ENCODE results near the gene KLHDC8A. TPM values are rescaled to one million over a fixed set of nuclear protein-coding genes. Genes with fewer than 3 reads are reported as not detected.

KLHDC8A gene
- total RNA-seq, 1 donor from 2014 or later: not detected

DNA sequence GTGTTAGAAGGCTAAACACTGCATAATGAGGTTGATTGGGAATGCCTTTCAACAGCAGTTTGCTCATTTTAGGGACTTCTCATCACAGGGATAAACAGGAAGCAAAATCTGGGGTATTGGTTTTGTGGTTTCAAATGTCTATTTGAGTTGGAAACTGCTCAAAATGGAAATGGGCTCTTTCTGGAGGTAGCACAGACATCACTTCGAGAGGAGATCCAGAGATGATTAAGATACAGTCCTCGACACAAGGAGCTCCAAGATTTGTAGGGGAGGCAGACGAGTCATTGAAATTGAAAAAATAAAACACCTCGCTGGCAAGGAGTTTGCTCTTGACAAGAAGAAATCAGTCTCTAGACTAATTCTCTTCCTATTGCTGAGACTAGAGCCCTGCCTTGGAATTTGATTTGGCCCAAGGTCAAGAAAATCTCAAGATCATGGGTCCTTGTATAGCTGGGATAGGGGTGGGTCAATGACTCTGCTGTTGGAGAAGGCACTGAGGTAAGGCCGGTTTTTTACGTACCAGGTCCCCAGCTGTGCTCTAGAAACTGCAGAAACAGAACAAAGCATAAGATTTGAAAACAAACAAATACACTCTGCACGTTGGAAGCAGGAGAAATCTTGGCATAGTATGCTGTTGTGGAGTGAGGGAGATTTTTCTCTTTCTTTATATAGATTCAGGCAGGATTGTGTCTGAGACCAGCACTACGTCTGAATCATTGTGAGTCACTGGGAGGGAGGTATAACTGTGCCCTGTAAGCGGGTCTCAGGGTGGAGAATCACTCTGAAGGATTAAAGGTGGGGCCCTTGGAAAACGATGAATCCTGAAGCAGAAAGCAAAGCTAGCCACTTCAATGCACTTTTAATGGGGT lies 17.7 kb upstream of the KLHDC8A start:
- intact Hi-C loops (cut with DNase I): no loop called here
- Histone ChIP-seq H3K9me3 (no peaks in the 10 kb centered on the region), H3K27me3 (no peaks in the 10 kb centered on the region), H3K4me1 (peaks cover 7 to 30% of the 10 kb centered on the region in 2 donors), H3K36me3 (no peaks in the 10 kb centered on the region), H3K27ac (peak overlapping the region; percentile 50 to 59), H3K4me3 (peak overlapping the region in 1 of 2 donors; percentile 25)
- TF ChIP-seq, protein P1, sequence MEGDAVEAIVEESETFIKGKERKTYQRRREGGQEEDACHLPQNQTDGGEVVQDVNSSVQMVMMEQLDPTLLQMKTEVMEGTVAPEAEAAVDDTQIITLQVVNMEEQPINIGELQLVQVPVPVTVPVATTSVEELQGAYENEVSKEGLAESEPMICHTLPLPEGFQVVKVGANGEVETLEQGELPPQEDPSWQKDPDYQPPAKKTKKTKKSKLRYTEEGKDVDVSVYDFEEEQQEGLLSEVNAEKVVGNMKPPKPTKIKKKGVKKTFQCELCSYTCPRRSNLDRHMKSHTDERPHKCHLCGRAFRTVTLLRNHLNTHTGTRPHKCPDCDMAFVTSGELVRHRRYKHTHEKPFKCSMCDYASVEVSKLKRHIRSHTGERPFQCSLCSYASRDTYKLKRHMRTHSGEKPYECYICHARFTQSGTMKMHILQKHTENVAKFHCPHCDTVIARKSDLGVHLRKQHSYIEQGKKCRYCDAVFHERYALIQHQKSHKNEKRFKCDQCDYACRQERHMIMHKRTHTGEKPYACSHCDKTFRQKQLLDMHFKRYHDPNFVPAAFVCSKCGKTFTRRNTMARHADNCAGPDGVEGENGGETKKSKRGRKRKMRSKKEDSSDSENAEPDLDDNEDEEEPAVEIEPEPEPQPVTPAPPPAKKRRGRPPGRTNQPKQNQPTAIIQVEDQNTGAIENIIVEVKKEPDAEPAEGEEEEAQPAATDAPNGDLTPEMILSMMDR (IDR thresholded peaks at IDR 0.05): no peak
- DNase-seq (ENCODE audit: low spot score in 2 of 2): no peak

- TF ChIP-seq, protein P1 (IDR thresholded peaks at IDR 0.05): no peak
- no peak for DNase-seq (ENCODE audit: low spot score in 2 of 2)
- H3K27ac ChIP-seq: peak overlapping the region; percentile 50 to 59
- H3K36me3 ChIP-seq: no peaks in the 10 kb centered on the region
- peaks cover 7 to 30% of the 10 kb centered on the region in 2 donors for H3K4me1 ChIP-seq
- intact Hi-C loops (cut with DNase I): no loop called here
- no peaks in the 10 kb centered on the region for H3K27me3 ChIP-seq
- H3K9me3 ChIP-seq: no peaks in the 10 kb centered on the region
- H3K4me3 ChIP-seq: peak overlapping the region in 1 of 2 donors; percentile 13
Measured at GRCh38 chr1:205373798-205374175, 17.1 kb upstream of the KLHDC8A start.

DNA sequence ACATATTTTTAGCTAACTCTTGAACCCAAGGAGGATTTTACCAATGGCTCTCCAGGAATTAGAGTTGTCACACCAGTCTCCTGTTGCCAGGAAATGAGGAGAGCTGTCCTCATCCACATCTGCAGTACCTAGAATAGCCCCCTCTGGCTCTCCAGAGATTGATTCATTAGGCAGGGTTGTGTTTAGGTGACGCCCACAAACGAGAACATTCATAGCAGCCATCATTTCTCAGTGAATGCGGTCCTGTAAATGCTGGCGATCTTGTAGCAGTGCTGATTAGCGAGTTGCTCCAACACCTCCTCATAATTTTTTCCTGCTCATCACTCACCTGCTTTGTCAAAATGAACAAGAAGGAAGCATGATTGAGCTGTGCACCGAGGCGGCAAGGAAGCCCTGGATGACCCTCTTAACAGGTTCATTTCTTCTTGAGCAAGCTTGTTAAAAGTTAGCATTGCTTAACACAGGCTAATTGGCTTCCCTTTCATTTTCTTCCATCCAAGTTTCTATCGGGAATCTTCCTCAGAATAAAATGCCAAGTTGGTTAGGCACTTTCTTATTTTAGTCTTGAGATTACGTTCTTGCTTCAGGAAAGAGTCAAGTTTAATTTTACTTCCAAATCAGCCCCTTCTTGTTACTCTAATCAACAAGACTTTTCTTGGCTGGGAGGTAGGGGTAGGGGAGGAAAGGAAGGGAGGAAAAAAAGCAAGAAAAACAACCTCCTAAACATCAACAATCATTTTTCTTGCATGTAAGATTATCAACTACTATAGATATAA lies 16.5 kb upstream of the KLHDC8A start:
- H3K4me1 ChIP-seq: peaks cover 7 to 30% of the 10 kb centered on the region in 2 donors
- no peaks in the 10 kb centered on the region for H3K27me3 ChIP-seq
- no peaks in the 10 kb centered on the region for H3K36me3 ChIP-seq
- no peaks in the 10 kb centered on the region for H3K9me3 ChIP-seq
- no peak for DNase-seq (ENCODE audit: low spot score in 2 of 2)
- intact Hi-C loops (cut with DNase I): no loop called here
- TF ChIP-seq, protein P1 (IDR thresholded peaks at IDR 0.05): no peak
- peak overlapping the region; percentile 50 to 59 for H3K27ac ChIP-seq
- H3K4me3 ChIP-seq: peak overlapping the region; percentile 3 to 13

DNA sequence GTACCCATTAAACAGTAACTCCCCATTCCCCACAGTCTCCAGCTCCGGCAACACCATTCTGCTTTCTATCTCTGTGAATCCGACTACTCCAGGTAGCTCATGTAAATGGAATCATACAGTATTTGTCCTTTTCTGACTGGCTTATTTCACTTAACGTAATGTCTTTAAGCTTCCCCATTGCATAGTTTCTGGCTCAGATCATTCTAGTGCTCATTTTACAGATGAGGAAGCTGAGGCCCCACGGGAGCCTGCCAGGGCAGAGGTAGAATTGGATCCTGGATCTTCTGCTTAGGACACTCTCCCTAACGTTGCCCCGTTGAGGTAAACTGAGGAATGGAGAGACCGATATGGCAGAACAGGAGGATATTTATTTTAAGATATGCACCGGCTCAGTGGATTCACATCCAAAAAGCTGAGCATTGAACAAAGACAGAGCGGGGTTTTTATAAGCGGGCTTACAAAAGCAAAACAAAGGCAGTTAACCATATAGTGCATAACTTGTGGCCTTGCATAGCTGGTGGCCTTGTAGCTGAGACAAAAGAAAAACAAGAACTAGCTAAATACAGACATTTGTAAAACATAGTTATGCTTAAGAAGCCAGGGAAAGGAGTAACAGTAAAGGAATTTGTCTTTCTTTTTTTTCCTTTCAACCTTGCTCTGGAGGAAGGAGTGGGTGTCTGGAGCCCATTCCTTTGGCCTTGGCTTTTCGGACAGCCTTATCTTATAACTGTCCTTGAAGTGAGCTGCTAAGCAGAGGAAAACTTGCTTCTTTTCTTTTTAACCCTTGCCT lies 15.3 kb upstream of the KLHDC8A start:
- DNase-seq (ENCODE audit: low spot score in 2 of 2): no peak
- H3K27me3 ChIP-seq: no peaks in the 10 kb centered on the region
- H3K27ac ChIP-seq: peak overlapping the region; percentile 50 to 54
- TF ChIP-seq, protein P1 (IDR thresholded peaks at IDR 0.05): no peak
- H3K4me3 ChIP-seq: no peak overlapping the region
- intact Hi-C loops (cut with DNase I): no loop called here
- H3K9me3 ChIP-seq: no peaks in the 10 kb centered on the region
- peaks cover 7 to 30% of the 10 kb centered on the region in 2 donors for H3K4me1 ChIP-seq
- no peaks in the 10 kb centered on the region for H3K36me3 ChIP-seq

GRCh38 chr1:205370780-205371179 lies 14.1 kb upstream of the KLHDC8A start:
- Histone ChIP-seq H3K4me1 (peaks cover 7 to 27% of the 10 kb centered on the region in 2 donors), H3K36me3 (no peaks in the 10 kb centered on the region), H3K4me3 (no peak overlapping the region), H3K27me3 (no peaks in the 10 kb centered on the region), H3K9me3 (no peaks in the 10 kb centered on the region), H3K27ac (peak overlapping the region in 1 of 2 donors; percentile 21)
- intact Hi-C loops (cut with DNase I): no loop called here
- TF ChIP-seq, protein P1 (IDR thresholded peaks at IDR 0.05): no peak
- no peak for DNase-seq (ENCODE audit: low spot score in 2 of 2)

All from ascending aorta (tissue), 2 donors.